ENCODE measurements around the gene CHIT1. TPM values are rescaled to one million over a fixed set of nuclear protein-coding genes. Genes with fewer than 3 reads are reported as not detected.

The CHIT1 gene
- total and polyA plus RNA-seq, 2 experiments from 2014 or later: 0.07 to 0.47 TPM

DNA sequence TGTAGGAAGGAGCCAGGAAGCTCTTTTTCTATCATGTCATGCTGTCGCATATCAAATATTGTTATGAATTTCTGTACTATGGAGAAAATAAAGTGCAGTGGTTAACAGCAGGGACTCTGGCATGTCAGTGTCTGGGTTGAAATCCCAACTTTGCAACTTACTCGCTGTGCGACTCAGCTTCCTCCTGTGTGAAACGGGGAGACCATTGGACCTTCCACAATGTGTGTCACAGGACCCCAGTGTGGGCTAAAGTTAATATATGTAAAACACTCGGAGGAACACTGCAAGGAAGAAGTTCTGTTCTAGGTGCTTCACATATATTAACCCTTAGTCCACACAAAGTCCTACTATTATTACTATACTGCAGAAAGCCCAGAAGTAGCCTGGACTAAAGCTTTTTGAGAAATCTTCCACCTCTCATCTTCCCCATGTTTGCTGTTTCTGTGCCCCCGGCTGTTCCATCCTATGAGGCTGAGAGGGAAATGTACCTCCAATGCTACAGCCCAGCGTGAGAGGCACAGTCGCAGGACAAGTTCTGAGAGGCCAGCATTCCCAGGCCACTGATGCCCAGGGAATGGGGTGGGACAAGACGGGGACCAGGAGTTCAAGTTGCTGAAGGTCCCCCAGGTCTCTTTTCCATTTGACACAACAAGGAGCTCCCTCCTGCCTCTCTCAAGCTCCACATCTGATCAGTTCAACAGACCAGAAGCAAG lies 1.9 kb downstream of the CHIT1 start (continued):
- no peak for TF ChIP-seq ZNF331 (CRISPR knock-in tag; IDR thresholded peaks at IDR 0.05; ENCODE audit: low read depth)
- no peak for TF ChIP-seq JUNB (IDR thresholded peaks at IDR 0.05; ENCODE audit: unreplicated experiment)
- no peak for TF ChIP-seq POLR2AphosphoS5 (IDR thresholded peaks at IDR 0.05; ENCODE audit: low read depth)

GRCh38 chr1:203225071-203225470 lies 4.4 kb downstream of the CHIT1 start:
- Mint-ChIP-seq H3K27me3 (ENCODE audit: insufficient read depth, low read depth, poor library complexity) (peaks cover 7% of the 10 kb centered on the region), H3K9me3 (no peaks in the 10 kb centered on the region), H3K4me1 (no peaks in the 10 kb centered on the region), H3K4me3 (no peak overlapping the region), H3K27ac (no peak overlapping the region), H3K36me3 (ENCODE audit: low read depth) (no peaks in the 10 kb centered on the region)
- H3K36me3 ChIP-seq (ENCODE audit: insufficient read depth): no peaks in the 10 kb centered on the region
- H3K79me2 ChIP-seq (replicated peaks; ENCODE audit: insufficient read depth): no peaks in the 10 kb centered on the region
- H3F3A ChIP-seq (replicated peaks; ENCODE audit: low read depth): no peaks in the 10 kb centered on the region
- H3K4me1 ChIP-seq (ENCODE audit: insufficient read depth): no peaks in the 10 kb centered on the region
- no peaks in the 10 kb centered on the region for H3K9me2 ChIP-seq (ENCODE audit: insufficient read depth)
- no peak overlapping the region for H3K27ac ChIP-seq (ENCODE audit: low read depth)
- no peak overlapping the region for H2AFZ ChIP-seq
- ATAC-seq (no peak), DNase-seq (ENCODE audit: low spot score) (no peak)
- no peaks in the 10 kb centered on the region for H3K27me3 ChIP-seq (ENCODE audit: insufficient read depth)
- no peak overlapping the region for H3K4me2 ChIP-seq
- no peaks in the 10 kb centered on the region for H4K20me1 ChIP-seq (replicated peaks; ENCODE audit: insufficient read depth)
- H3K4me3 ChIP-seq: no peak overlapping the region
- TF ChIP-seq CTCF (conservative IDR thresholded peaks at IDR 0.05; ENCODE audit: low read depth in 2 of 2) (no peak), CREB1 (CRISPR knock-in tag; IDR thresholded peaks at IDR 0.05; ENCODE audit: low read depth) (no peak), EZH2 (IDR thresholded peaks at IDR 0.05; ENCODE audit: low read depth, unreplicated experiment) (no peak), STAT1 (IDR thresholded peaks at IDR 0.05; ENCODE audit: unreplicated experiment) (no peak), JUNB (IDR thresholded peaks at IDR 0.05; ENCODE audit: unreplicated experiment) (no peak), REST (IDR thresholded peaks at IDR 0.05; ENCODE audit: unreplicated experiment) (no peak)
- TF ChIP-seq, protein P1, sequence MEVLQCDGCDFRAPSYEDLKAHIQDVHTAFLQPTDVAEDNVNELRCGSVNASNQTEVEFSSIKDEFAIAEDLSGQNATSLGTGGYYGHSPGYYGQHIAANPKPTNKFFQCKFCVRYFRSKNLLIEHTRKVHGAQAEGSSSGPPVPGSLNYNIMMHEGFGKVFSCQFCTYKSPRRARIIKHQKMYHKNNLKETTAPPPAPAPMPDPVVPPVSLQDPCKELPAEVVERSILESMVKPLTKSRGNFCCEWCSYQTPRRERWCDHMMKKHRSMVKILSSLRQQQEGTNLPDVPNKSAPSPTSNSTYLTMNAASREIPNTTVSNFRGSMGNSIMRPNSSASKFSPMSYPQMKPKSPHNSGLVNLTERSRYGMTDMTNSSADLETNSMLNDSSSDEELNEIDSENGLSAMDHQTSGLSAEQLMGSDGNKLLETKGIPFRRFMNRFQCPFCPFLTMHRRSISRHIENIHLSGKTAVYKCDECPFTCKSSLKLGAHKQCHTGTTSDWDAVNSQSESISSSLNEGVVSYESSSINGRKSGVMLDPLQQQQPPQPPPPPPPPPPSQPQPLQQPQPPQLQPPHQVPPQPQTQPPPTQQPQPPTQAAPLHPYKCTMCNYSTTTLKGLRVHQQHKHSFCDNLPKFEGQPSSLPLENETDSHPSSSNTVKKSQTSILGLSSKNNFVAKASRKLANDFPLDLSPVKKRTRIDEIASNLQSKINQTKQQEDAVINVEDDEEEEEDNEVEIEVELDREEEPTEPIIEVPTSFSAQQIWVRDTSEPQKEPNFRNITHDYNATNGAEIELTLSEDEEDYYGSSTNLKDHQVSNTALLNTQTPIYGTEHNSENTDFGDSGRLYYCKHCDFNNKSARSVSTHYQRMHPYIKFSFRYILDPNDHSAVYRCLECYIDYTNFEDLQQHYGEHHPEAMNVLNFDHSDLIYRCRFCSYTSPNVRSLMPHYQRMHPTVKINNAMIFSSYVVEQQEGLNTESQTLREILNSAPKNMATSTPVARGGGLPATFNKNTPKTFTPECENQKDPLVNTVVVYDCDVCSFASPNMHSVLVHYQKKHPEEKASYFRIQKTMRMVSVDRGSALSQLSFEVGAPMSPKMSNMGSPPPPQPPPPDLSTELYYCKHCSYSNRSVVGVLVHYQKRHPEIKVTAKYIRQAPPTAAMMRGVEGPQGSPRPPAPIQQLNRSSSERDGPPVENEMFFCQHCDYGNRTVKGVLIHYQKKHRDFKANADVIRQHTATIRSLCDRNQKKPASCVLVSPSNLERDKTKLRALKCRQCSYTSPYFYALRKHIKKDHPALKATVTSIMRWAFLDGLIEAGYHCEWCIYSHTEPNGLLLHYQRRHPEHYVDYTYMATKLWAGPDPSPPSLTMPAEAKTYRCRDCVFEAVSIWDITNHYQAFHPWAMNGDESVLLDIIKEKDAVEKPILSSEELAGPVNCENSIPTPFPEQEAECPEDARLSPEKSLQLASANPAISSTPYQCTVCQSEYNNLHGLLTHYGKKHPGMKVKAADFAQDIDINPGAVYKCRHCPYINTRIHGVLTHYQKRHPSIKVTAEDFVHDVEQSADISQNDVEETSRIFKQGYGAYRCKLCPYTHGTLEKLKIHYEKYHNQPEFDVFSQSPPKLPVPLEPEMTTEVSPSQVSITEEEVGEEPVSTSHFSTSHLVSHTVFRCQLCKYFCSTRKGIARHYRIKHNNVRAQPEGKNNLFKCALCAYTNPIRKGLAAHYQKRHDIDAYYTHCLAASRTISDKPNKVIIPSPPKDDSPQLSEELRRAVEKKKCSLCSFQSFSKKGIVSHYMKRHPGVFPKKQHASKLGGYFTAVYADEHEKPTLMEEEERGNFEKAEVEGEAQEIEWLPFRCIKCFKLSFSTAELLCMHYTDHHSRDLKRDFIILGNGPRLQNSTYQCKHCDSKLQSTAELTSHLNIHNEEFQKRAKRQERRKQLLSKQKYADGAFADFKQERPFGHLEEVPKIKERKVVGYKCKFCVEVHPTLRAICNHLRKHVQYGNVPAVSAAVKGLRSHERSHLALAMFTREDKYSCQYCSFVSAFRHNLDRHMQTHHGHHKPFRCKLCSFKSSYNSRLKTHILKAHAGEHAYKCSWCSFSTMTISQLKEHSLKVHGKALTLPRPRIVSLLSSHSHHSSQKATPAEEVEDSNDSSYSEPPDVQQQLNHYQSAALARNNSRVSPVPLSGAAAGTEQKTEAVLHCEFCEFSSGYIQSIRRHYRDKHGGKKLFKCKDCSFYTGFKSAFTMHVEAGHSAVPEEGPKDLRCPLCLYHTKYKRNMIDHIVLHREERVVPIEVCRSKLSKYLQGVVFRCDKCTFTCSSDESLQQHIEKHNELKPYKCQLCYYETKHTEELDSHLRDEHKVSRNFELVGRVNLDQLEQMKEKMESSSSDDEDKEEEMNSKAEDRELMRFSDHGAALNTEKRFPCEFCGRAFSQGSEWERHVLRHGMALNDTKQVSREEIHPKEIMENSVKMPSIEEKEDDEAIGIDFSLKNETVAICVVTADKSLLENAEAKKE (CRISPR knock-in tag; IDR thresholded peaks at IDR 0.05): no peak
